Measurements from ENCODE around the gene DDX52.

GRCh38 chr17:37671824-37672547 is 28.7 kb upstream of the DDX52 start:
- TF ChIP-seq CTCF (IDR thresholded peaks at IDR 0.05) (no peak), ZFX (IDR thresholded peaks at IDR 0.05; ENCODE audit: borderline replicate concordance) (no peak)

Data from 22Rv1 (cell line).